SK-N-SH treated with all-trans-retinoic acid at 6 μM for 48 hours (cell line): Measurements from ENCODE around the gene PRDM4.
"Not testable (repeated sequence)": the region's sequence is repeated elsewhere in the genome, so short reads cannot be mapped to it uniquely, and the experiment has no call there.

Experiments used
- ARNTL ChIP-seq: fragments of 450-650 bp; formaldehyde crosslinking; IDR thresholded peaks from 2 replicates; pipeline ENCODE4 v1.5.0; 2020; ENCODE audit warnings: low read depth, mild to moderate bottlenecking, moderate library complexity, borderline replicate concordance
- CREB5 ChIP-seq: fragments of 250-450 bp; sonication (Bioruptor Pico); IDR thresholded peaks from 2 replicates; pipeline ENCODE4 v1.5.1; 2020; ENCODE audit warnings: low read depth, mild to moderate bottlenecking, moderate library complexity
- ISL1 ChIP-seq: fragments of 250-450 bp; sonication (Bioruptor Pico); IDR thresholded peaks from 2 replicates; pipeline ENCODE4 v2.1.2; 2022; ENCODE audit warnings: mild to moderate bottlenecking, moderate library complexity
- PATZ1 ChIP-seq: fragments of 250-450 bp; sonication (Bioruptor Pico); IDR thresholded peaks from 2 replicates; pipeline ENCODE4 v1.8.0; 2020; ENCODE audit warnings: mild to moderate bottlenecking, moderate library complexity, borderline replicate concordance
- RARB ChIP-seq: fragments of 250-450 bp; sonication (Bioruptor Pico); IDR thresholded peaks from 2 replicates; pipeline ENCODE4 v1.8.0; 2021; ENCODE audit warnings: mild to moderate bottlenecking, moderate library complexity
- TOX ChIP-seq: fragments of 250-450 bp; sonication (Bioruptor Pico); IDR thresholded peaks from 2 replicates; pipeline ENCODE4 v1.8.0; 2021; ENCODE audit warnings: mild to moderate bottlenecking, moderate library complexity, borderline replicate concordance
- TSHZ2 ChIP-seq: fragments of 250-450 bp; sonication (Bioruptor Pico); IDR thresholded peaks from 2 replicates; pipeline ENCODE4 v1.5.0; 2020; ENCODE audit warnings: mild to moderate bottlenecking, moderate library complexity
- ZC3H10 ChIP-seq: fragments of 250-450 bp; sonication (Bioruptor Pico); IDR thresholded peaks from 2 replicates; pipeline ENCODE4 v1.5.1; 2021; ENCODE audit warnings: mild to moderate bottlenecking, moderate library complexity
- ZFP3 ChIP-seq: fragments of 250-450 bp; sonication (Bioruptor Pico); IDR thresholded peaks from 2 replicates; pipeline ENCODE4 v1.5.0; 2020; ENCODE audit warnings: mild to moderate bottlenecking, moderate library complexity
- ZFP30 ChIP-seq: fragments of 450-650 bp; formaldehyde crosslinking; IDR thresholded peaks from 2 replicates; pipeline ENCODE4 v1.5.0; 2022; ENCODE audit warnings: mild to moderate bottlenecking, moderate library complexity
- ZNF565 ChIP-seq: fragments of 450-650 bp; formaldehyde crosslinking; conservative IDR thresholded peaks from 2 replicates; pipeline ENCODE4 v1.5.0; 2020; ENCODE audit warnings: low read depth, mild to moderate bottlenecking, moderate library complexity

GRCh38 chr12:107705522-107705921, 55.4 kb downstream of the PRDM4 start:
- not testable (repeated sequence) for TF ChIP-seq RARB, TOX, CREB5, PATZ1, TSHZ2, ZFP3, ZNF565, ISL1, ZC3H10, ARNTL, ZFP30 (CRISPR knock-in tag)
